ENCODE data around the gene EDA. TPM values are rescaled to one million over a fixed set of nuclear protein-coding genes. Genes with fewer than 3 reads are reported as not detected.

EDA gene
- total and polyA plus RNA-seq, 9 donors = 4.5 to 9.3 (median 8.4) TPM

- Histone ChIP-seq H3K4me1 (ENCODE audit: insufficient read depth) (no peaks in the 10 kb centered on the region), H3K4me3 (no peak overlapping the region), H3K27ac (no peak overlapping the region), H3K27me3 (no peaks in the 10 kb centered on the region), H3K9me3 (no peaks in the 10 kb centered on the region), H3K36me3 (no peaks in the 10 kb centered on the region)
- TF ChIP-seq POLR2A (IDR thresholded peaks at IDR 0.05) (no peak), CTCF (IDR thresholded peaks at IDR 0.05) (no peak), EP300 (IDR thresholded peaks at IDR 0.05) (no peak)
- 47 to 50% (median 50%) methylated on average over 3 of the region's 3 CpGs for WGBS, 3 donors
- intact Hi-C loops (cut with DNase I) = no loop called here
- no peak for DNase-seq
Observed at GRCh38 chrX:69932323-69932722, 316.4 kb downstream of the EDA start.

- TF ChIP-seq CTCF (IDR thresholded peaks at IDR 0.05) (no peak), POLR2A (IDR thresholded peaks at IDR 0.05) (no peak), EP300 (IDR thresholded peaks at IDR 0.05) (no peak)
- H3K4me3 ChIP-seq = no peak overlapping the region
- H3K36me3 ChIP-seq = no peaks in the 10 kb centered on the region
- 39 to 59% (median 43%) methylated on average over 2 of the region's 2 CpGs for WGBS, 3 donors
- no peaks in the 10 kb centered on the region for H3K27me3 ChIP-seq
- no peak for DNase-seq
- intact Hi-C loops (cut with DNase I) = no loop called here
- no peak overlapping the region for H3K27ac ChIP-seq
- no peaks in the 10 kb centered on the region for H3K9me3 ChIP-seq
- no peaks in the 10 kb centered on the region for H3K4me1 ChIP-seq (ENCODE audit: insufficient read depth)
Observed at GRCh38 chrX:69948276-69948797, 332.4 kb downstream of the EDA start.

- Histone ChIP-seq H3K4me1 (ENCODE audit: insufficient read depth) (no peaks in the 10 kb centered on the region), H3K27me3 (no peaks in the 10 kb centered on the region), H3K27ac (no peak overlapping the region), H3K9me3 (no peaks in the 10 kb centered on the region), H3K36me3 (no peaks in the 10 kb centered on the region), H3K4me3 (no peak overlapping the region)
- DNase-seq = no peak
- intact Hi-C loops (cut with DNase I) = no loop called here
- 73 to 81% (median 73%) methylated on average over 1 of the region's 1 CpG for WGBS, 3 donors
- TF ChIP-seq CTCF (IDR thresholded peaks at IDR 0.05) = no peak
- TF ChIP-seq EP300 (IDR thresholded peaks at IDR 0.05) = no peak
- TF ChIP-seq POLR2A (IDR thresholded peaks at IDR 0.05) = no peak
Observed at GRCh38 chrX:69951753-69952152, 335.8 kb downstream of the EDA start.

GRCh38 chrX:69959712-69960111 lies 343.8 kb downstream of the EDA start:
- no peak overlapping the region for H3K4me3 ChIP-seq
- H3K36me3 ChIP-seq = no peaks in the 10 kb centered on the region
- H3K27me3 ChIP-seq = no peaks in the 10 kb centered on the region
- DNase-seq = no peak
- no peak overlapping the region for H3K27ac ChIP-seq
- TF ChIP-seq EP300 (IDR thresholded peaks at IDR 0.05) (no peak), POLR2A (IDR thresholded peaks at IDR 0.05) (no peak), CTCF (IDR thresholded peaks at IDR 0.05) (no peak)
- intact Hi-C loops (cut with DNase I) = no loop called here
- H3K9me3 ChIP-seq = no peaks in the 10 kb centered on the region
- H3K4me1 ChIP-seq (ENCODE audit: insufficient read depth) = no peaks in the 10 kb centered on the region
